GM12864 (cell line): ENCODE measurements around the gene RBMS1.

Experiments
- DNase-seq: peaks from one replicate; pipeline ENCODE4 v3.0.0-alpha.2; 2011; ENCODE audit warnings: low read depth
- H3K4me3 ChIP-seq: 2 replicates; pipeline ENCODE4 v1.5.1; 2011; ENCODE audit warnings: mild to moderate bottlenecking, low read depth, low read length, control low read depth
- CTCF ChIP-seq: IDR thresholded peaks from 2 replicates; pipeline ENCODE4 v1.5.1; 2011; ENCODE audit warnings: low read depth, mild to moderate bottlenecking, moderate library complexity, low read length, control low read depth, inconsistent platforms; ENCODE audit errors: missing control alignments

Gene RBMS1

GRCh38 chr2:160352500-160352899 is 141.1 kb downstream of the RBMS1 start:
- no peak for DNase-seq
- no peak overlapping the region for H3K4me3 ChIP-seq
- no peak for TF ChIP-seq CTCF

GRCh38 chr2:160351956-160352355 is 141.7 kb downstream of the RBMS1 start:
- no peak for TF ChIP-seq CTCF
- H3K4me3 ChIP-seq = no peak overlapping the region
- DNase-seq = no peak

GRCh38 chr2:160349306-160349705 is 144.3 kb downstream of the RBMS1 start:
- H3K4me3 ChIP-seq = no peak overlapping the region
- TF ChIP-seq CTCF = no peak
- DNase-seq = no peak

GRCh38 chr2:160347269-160347863 is 146.2 kb downstream of the RBMS1 start:
- DNase-seq = no peak
- TF ChIP-seq CTCF = no peak

GRCh38 chr2:160345071-160345764 is 148.4 kb downstream of the RBMS1 start:
- DNase-seq = no peak
- H3K4me3 ChIP-seq = no peak overlapping the region
- TF ChIP-seq CTCF = no peak

More at GRCh38 chr2:160347269-160347863, 146.2 kb downstream of the RBMS1 start:
- H3K4me3 ChIP-seq = no peak overlapping the region

GRCh38 chr2:160343404-160343803 is 150.2 kb downstream of the RBMS1 start:
- no peak for DNase-seq
- TF ChIP-seq CTCF = no peak
- H3K4me3 ChIP-seq = no peak overlapping the region

GRCh38 chr2:160339726-160340125 is 153.9 kb downstream of the RBMS1 start:
- no peak for DNase-seq
- TF ChIP-seq CTCF = no peak
- no peak overlapping the region for H3K4me3 ChIP-seq
